Fibroblast of pulmonary artery (primary cell): ENCODE results near the gene KCNIP1.
A peak's percentile ranks its signal among the peaks of the same experiment; 100 is the strongest.
"Not testable (repeated sequence)": the region's sequence is repeated elsewhere in the genome, so short reads cannot be mapped to it uniquely, and the experiment has no call there.

Experiments
- DNase-seq: peaks from one replicate; pipeline ENCODE4 v3.0.0-alpha.2; 2010; ENCODE audit warnings: low read depth
- H3K4me3 ChIP-seq: replicated peaks from 2 replicates; pipeline ENCODE4 v1.5.1; 2011; ENCODE audit warnings: low read depth, mild to moderate bottlenecking, control low read depth, low read length, moderate library complexity
- TF ChIP-seq, protein P1 (sequence below): IDR thresholded peaks from 2 replicates; pipeline ENCODE4 v1.5.1; 2011; ENCODE audit warnings: mild to moderate bottlenecking, control low read depth, low read length, inconsistent platforms; ENCODE audit errors: missing control alignments

The KCNIP1 gene

DNA sequence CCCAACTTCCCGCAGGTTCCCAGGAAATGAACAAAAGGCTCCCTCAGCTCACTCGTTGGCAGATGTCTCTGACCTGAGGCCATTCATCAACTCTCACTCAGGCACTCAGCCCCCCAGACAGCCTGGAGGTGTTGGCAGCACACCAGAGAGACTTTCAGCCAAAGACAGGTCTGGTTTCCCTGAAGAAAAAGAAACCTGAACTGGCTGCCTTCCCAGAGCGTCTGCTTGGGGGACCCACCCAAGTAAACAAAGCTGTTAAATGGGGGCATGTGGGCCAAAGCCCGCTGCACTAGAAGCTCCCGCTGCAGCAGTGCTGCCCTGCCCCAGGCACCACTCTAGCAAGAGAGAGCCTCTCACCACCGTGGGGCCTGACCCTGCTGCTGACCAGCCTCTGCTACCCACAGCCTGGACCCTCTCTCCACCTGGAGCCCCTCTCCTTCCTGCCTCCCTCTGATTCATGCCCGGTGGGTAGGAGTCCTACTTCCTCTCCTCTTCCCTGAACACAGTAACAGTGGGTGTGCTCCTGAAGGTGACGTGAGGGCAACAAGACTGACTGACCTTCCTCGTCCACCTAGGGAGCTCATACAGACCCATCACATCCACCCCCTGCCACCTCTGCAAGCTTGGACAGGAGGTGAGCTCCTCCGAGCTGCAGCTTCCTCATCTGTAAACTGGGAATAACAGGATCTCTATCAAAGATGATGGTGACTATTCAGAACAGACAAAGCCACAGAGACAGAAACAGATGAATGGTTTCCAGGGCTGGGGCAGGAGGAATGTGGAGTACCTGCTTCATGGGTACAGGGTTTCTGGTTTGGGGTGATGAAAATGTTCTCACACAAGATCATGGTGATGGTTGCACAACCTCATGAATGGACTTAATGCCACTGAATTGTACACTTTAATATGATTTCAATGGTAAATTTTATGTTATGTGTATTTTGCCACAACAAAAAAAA is 248.7 kb downstream of the KCNIP1 start:
- H3K4me3 ChIP-seq, result no peak overlapping the region
- no peak for DNase-seq
- TF ChIP-seq, protein P1, sequence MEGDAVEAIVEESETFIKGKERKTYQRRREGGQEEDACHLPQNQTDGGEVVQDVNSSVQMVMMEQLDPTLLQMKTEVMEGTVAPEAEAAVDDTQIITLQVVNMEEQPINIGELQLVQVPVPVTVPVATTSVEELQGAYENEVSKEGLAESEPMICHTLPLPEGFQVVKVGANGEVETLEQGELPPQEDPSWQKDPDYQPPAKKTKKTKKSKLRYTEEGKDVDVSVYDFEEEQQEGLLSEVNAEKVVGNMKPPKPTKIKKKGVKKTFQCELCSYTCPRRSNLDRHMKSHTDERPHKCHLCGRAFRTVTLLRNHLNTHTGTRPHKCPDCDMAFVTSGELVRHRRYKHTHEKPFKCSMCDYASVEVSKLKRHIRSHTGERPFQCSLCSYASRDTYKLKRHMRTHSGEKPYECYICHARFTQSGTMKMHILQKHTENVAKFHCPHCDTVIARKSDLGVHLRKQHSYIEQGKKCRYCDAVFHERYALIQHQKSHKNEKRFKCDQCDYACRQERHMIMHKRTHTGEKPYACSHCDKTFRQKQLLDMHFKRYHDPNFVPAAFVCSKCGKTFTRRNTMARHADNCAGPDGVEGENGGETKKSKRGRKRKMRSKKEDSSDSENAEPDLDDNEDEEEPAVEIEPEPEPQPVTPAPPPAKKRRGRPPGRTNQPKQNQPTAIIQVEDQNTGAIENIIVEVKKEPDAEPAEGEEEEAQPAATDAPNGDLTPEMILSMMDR, result no peak

DNA sequence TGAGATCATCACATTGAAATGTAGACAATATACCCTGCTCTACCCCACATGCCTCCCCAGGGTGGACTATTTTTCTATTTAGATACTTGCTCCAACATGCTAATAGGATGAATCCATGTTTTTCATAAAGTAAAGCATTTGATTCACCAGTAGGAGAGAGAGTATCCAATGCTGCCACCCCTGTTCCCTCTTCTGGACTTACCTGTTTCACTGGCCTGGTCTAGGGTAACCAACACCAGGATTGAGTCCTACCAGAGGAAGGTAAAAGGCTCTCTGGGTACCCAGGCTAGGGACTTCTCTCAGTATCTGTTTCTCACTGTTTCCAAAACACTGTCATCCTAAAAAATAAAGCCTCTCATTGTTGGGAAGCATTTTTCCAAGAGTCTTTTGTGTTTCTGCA is 249.5 kb downstream of the KCNIP1 start:
- TF ChIP-seq, protein P1, result no peak
- DNase-seq, result no peak
- H3K4me3 ChIP-seq, result no peak overlapping the region

DNA sequence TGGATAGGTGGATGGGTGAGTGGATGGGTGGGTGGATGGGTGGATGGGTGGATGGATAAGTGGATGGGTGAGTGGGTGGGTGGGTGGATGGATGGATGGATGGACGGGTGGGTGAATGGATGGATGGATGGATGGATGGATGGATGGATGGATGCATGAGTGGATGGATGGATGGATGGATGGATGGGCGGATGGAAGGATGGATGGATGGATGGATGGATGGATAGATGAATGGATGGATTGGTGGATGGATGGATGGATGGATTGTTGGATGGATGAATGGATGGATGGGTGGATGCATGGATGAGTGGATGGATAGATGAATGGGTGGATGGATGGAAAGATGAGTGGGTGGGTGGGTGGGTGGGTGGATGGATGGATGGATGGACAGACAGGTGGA is 250.7 kb downstream of the KCNIP1 start:
- not testable (repeated sequence) for H3K4me3 ChIP-seq, DNase-seq

DNA sequence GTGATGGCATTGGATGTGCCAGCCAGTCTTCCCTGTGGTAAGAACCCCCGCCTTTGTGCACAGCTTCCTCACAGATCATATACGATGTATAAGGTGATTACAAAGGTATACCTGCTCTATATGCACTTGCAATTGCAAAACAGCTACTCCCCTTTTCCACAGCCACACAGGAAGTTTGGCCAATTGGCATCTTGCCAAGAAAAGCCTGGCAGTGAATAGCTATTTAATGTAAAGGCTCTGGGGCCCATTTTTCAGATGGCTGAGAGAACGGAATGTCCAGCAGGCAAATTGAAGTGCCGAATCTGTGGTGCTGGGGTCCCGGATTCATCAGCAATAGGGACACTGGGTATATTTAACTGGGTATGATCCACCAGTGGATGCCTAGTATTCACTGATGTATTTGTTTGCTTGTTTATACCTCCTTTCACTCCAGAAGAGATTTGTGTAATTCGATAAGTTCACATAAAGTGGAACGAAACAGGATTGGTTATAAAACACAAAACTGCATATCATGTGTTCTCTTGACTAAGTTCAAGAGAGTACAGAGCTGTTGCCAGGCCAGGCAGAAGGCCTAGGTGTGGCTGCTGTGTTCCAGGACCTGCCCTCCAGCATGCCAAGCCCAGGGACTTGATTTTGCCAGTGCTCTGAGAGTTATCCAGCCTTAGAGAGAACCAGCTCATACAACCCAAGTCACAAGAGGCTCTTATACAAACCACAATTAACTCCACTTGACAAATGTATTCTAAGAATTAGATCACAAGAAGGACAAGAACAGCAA is 252.0 kb downstream of the KCNIP1 start:
- no peak for DNase-seq
- TF ChIP-seq, protein P1, result no peak
- no peak overlapping the region for H3K4me3 ChIP-seq

DNA sequence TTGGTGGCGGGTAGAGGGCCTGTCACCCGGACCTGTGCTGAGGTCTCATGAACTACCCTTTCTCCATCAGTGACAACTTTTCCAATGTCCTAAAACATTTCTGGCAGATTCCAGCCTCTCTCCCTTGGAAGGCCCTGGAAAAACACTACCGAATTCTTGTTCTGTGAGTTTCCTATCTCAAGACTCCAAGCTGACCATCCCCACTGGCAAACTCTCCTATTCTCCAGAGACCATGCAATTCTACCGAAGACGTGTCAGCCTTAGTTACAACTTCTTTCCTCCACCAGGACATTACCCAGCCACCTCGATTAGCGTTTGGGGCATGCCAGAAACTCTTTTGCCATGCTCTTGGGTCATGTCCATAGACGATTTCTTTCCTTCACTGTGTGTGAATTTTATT is 252.9 kb downstream of the KCNIP1 start:
- no peak overlapping the region for H3K4me3 ChIP-seq
- TF ChIP-seq, protein P1, result no peak
- DNase-seq, result no peak

DNA sequence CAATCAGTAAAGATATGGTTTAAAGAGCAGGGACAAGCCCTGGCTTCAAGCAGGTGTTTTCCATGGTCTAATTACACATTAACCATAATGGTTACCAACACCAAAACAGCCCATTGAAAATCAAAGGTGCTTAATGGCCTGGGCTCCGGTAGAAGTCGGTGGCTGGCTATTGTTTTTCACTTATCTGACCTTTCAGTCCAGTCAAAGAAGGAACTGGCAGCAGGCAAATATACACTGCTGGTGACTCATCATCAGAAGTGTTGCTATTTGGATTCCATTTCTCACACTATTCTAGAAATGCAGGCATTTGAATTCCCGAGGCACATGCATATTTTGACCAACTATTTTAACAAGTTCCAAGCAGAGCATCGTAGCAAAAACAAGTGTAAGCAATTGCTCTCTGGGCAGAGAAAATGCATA is 253.4 kb downstream of the KCNIP1 start:
- TF ChIP-seq, protein P1, result no peak
- peak; percentile 34 for DNase-seq
- H3K4me3 ChIP-seq, result no peak overlapping the region

DNA sequence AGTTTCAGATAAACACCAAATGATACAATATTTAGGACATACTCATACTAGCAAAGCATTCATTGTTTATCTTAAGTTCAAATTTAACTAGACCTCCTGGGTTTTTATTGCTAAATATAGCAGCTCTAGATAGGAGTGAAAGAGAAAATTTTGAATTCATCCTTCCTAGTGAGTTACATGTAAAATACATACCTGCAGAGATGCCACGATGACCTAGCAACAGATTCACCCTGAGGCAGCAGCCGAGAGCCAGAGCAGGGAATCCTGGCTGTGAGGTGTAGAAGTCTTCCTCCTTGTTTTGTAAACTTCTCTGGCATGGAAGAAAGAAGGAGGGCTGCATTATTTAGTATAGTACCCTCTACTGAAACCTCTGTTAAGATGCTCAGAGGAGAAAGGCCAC is 253.8 kb downstream of the KCNIP1 start:
- TF ChIP-seq, protein P1, result no peak
- H3K4me3 ChIP-seq, result no peak overlapping the region
- DNase-seq, result no peak
